ENCODE results near the gene PRMT1.

The PRMT1 gene

GRCh38 chr19:49657493-49658138 is 19.5 kb upstream of the PRMT1 start:
- no peak overlapping the region for H3K4me3 ChIP-seq (ENCODE audit: low read depth, low read length)
- TF ChIP-seq CTCF (conservative IDR thresholded peaks at IDR 0.05; ENCODE audit: low read depth, low read length): no peak
- DNase-seq (ENCODE audit: low read depth): no peak

- no peak for DNase-seq (ENCODE audit: low read depth)
- no peak overlapping the region for H3K4me3 ChIP-seq (ENCODE audit: low read depth, low read length)
- no peak for TF ChIP-seq CTCF (conservative IDR thresholded peaks at IDR 0.05; ENCODE audit: low read depth, low read length)
Observed at GRCh38 chr19:49658139-49658517, 18.9 kb upstream of the PRMT1 start.

- no peak for TF ChIP-seq CTCF (conservative IDR thresholded peaks at IDR 0.05; ENCODE audit: low read depth, low read length)
- no peak overlapping the region for H3K4me3 ChIP-seq (ENCODE audit: low read depth, low read length)
- no peak for DNase-seq (ENCODE audit: low read depth)
Observed at GRCh38 chr19:49658566-49659442, 18.3 kb upstream of the PRMT1 start.

- no peak for TF ChIP-seq CTCF (conservative IDR thresholded peaks at IDR 0.05; ENCODE audit: low read depth, low read length)
- no peak for DNase-seq (ENCODE audit: low read depth)
- H3K4me3 ChIP-seq (ENCODE audit: low read depth, low read length): no peak overlapping the region
Observed at GRCh38 chr19:49660338-49660961, 16.6 kb upstream of the PRMT1 start.

- no peak overlapping the region for H3K4me3 ChIP-seq (ENCODE audit: low read depth, low read length)
- DNase-seq (ENCODE audit: low read depth): no peak
- no peak for TF ChIP-seq CTCF (conservative IDR thresholded peaks at IDR 0.05; ENCODE audit: low read depth, low read length)
Observed at GRCh38 chr19:49662011-49662410, 15.1 kb upstream of the PRMT1 start.

- H3K4me3 ChIP-seq (ENCODE audit: low read depth, low read length): no peak overlapping the region
- TF ChIP-seq CTCF (conservative IDR thresholded peaks at IDR 0.05; ENCODE audit: low read depth, low read length): no peak
- no peak for DNase-seq (ENCODE audit: low read depth)
Observed at GRCh38 chr19:49663224-49663623, 13.8 kb upstream of the PRMT1 start.

Data from choroid plexus epithelial cell (primary cell).